Measurements from ENCODE around the gene PPFIBP2.

The PPFIBP2 gene

DNA sequence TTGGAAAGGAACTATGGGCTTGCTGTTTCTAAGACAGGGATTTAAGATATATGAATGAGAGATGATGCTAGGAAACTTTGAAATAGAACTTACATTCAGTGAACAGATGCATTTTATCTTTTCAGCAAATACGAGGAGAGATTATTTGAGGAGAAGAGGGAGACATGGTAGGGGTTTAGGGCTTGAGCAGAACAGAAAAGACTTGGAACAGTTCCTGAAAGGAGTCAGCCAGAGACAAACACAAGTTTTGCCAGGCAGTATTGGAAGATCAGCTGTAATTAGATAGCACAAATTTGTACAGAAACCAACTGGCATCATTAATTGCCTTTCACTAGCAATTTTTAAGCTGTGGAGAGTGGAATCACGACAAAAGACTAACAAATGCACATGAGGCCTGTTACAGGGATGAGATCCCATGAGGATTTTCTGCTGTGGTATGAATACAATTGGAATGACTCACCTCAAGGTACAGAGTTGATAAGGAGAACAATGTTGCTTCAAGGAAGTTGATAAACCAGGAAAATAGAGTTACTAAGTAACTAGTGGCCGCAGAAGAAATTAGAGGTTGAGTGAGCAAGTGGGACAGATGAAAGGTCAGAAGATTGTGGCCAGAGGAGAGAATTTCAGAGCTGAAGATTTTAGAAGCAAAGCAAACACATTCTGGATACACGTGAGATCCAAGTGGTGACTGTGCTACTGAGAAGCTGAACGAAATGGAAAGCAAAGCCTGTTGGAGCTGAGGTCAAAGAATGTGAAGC lies 91.6 kb downstream of the PPFIBP2 start:
- DNase-seq, result no peak

DNA sequence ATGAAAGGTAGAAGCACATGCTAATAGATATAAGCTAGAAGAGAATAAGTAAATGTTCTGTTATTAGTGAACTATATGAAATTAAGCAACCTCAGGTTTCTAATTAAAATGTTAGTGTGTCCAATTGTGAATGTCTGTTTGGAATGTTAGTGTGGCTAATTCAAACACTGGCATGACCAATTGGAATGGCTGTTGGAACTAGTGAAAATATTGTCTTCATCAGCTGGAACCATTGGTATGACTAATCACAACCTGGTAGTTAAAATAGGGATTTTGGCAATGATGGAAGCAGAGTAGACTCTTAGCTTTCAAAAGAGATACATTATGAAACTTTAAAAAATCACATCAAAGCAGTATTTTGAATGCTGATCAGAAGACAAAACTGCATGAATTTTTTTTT lies 92.7 kb downstream of the PPFIBP2 start:
- no peak for DNase-seq

DNA sequence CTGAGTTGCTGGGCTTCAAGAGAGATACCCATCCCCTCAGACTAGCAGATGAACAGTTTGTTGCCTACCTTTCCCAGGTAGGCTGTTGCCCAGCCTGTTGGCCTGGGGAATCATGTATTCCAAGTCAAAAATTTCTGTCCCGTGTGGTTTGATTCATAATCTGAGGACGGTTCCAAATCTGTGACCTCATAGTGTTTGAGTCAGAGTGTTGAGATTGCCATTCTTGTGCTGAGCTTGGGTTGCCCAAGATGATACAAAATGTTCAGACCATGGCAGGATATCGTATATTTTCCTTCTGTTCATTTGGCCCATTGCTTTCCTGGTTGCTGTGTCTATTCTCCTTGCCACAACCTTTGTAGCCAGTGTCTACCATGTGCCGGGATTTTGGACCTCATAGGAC lies 95.2 kb downstream of the PPFIBP2 start:
- DNase-seq, result no peak

DNA sequence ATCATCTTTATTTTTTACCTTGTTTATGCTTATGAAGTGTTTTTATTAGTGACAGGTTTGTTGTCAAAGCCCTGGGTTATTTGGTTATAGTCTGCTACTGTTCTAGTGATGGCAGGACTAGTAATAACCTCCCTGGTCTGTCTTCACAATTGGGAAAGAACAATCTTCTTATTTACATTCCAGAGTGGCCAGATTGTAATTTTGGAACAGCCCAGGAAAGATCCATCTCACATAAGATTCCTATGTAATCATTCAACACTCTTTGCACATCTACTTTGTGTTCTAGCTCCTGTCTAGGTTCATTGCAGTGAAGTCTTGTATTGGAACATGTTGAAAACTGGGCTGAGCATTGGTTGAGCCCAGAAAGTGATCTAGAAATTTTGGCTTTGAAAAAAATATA lies 95.7 kb downstream of the PPFIBP2 start:
- DNase-seq, result no peak

DNA sequence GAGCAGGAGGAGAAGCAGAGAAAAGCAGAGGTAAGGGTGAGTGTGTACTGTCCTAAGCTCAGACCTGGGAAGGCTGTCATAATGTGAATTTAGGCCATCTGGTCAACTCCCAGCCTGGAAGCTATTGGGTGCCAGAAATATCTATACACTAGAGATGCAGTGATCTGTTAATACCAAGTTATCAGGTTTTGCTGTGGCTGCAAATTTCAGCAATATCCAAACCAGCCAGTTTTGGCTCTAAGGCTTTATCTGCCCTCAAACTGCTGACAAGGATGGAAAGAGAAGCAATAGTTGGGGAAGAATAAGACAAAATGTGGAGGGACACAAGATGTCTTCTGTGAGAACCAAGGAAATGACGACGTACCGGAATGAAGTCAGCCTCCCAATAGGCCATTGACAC lies 96.6 kb downstream of the PPFIBP2 start:
- DNase-seq, result no peak

DNA sequence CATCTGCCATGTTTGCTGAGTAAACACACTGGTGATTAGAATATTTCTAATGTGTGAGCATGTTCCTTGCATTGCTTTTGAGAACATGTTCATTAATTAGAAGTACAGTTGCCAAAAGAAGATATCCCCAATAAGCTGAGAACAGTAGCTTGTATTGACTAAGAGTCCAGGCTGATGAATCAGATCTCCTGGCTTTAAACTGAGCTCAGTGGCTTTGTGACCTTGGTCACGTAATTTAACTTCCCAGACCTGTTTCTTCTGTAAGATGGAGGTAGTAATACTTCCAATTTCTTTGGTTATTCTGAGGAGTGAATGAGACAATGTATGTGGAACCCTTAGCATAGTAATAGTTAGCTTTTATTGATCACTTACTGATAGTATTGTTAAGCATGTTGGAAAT lies 97.6 kb downstream of the PPFIBP2 start:
- no peak for DNase-seq

DNA sequence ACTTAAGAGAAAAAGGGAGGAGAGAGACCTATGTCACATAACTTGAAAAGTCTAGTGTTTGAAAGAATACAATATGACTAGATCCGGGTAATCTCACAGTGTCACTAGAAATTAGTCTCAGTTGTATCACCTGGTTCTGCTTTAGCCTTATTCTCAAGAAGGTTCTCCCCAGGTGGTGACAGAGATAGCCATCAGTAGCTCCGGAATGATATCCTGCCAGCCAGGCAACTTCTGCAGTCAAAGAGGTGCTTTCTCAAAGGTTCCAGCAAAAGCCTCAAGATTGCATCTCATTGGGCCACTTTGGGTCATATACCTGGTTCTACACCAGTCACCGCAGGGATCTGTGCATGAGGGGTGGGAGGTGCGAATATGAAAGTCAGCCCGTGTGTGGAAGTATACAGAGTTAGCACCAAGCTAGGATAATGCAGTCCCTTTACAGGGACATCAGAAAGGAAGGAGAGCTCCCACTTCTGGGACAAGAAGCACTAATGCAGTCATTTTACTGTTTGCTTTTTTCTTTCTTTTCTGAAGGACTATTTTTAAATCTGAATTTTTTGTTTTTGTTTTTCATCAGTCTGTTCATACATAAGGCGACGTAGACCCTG lies 98.4 kb downstream of the PPFIBP2 start:
- no peak for DNase-seq

DNA sequence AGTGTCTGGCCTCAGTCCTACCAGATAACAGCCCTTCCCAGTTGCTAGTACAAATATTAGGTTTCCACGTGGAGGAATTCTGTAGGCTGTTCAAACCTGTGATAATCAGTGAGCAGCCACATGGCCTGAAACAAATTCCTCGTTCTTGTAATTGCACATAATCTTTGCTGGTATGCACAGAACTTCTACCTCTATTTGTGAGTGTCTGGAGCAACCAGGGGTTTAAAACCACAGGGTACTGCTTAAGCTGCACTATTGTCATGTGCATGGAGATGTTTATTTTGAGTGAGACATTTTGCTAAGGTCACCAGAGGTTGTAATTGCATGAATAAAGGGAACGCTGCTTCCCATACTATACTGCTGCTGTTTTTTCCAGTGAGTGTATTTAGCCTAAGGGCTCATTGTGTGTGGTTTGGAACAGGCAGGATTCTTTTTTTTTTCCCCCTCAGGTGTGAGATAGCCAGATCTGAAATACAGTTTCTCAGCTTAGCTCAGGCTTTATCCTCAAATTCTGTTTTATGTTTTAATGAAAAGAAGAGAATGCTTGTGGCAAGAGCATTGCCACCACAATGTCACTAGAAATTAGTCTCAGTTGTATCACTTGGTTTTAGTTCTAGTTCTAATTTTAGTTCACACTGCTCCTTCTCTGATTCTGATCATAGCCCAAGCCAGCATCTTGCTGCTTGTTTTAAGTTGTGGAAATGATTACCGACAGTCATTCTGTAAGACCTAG lies 99.0 kb downstream of the PPFIBP2 start:
- DNase-seq, result no peak

DNA sequence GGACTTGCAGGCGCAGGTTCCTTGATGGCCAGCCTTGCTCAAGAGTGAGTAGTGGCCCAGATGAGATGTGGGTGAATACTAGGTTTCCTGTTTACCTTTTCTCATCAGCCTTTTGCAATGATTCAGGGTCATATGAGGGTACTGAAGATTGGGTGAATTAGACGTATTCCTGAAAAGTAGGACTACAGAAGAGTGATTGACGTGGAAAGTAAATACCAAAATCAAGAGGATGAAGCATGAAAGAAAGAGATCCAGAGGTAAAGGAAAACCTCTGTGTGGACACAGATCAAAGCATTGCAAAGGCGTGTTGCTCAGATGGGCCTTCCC lies 99.6 kb downstream of the PPFIBP2 start:
- no peak for DNase-seq

DNA sequence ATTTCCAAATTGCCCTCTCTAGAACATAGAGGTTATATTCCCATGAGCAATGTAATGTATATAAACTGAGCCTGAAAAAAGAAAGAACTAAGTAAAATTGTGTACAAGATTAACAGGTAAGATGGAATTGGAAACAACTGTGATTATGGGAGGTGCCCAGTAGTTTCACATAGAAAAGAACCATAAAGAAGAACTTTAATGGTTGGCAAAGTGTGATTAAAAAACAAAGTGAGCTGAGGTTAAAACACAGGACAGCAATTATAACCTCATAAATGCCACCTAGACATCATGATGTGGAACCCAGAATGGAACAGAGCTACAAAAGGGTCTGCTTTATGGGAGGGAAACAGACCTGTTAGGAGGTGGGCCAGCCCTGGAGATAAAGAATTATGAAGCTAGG lies 100.9 kb downstream of the PPFIBP2 start:
- no peak for DNase-seq

DNA sequence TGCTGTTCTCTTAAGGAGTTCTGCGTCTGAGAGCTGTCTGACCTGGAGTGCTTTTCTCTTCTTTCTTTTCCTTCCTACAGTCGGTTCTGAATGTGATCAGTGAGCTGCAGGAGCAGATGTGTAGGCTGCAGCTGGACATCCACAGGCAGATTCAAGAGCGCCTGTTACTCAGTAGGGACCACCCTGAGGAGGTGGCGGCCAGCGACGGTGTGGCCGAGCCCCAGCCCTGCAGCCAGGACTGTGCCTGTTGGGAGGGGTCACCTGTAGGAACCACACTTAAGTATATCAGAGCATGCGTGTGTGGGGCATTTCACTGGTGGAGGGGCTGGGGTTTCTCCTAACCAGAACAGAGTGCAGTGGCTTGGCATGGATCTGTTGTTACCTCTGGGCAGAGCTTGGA lies 103.2 kb downstream of the PPFIBP2 start:
- no peak for DNase-seq

DNA sequence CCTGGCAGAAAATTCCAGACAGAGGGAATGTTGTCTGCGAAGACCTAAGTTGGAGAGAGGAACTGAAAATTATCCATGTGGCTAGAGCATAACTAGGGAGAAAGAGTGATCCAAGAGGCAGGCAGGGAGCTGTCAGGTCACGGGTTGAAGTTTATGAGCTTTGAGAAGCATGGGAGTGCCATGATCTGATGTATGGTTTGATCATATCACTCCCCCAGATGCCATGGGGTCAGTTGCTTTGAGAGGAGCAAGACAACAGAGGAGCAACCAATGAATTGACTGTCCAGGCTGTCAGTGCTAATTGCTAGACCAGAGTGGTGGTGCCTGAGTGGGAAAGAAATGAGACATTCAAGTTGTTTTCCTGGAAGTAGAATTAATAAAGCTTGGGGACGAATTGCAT lies 105.5 kb downstream of the PPFIBP2 start:
- no peak for DNase-seq

DNA sequence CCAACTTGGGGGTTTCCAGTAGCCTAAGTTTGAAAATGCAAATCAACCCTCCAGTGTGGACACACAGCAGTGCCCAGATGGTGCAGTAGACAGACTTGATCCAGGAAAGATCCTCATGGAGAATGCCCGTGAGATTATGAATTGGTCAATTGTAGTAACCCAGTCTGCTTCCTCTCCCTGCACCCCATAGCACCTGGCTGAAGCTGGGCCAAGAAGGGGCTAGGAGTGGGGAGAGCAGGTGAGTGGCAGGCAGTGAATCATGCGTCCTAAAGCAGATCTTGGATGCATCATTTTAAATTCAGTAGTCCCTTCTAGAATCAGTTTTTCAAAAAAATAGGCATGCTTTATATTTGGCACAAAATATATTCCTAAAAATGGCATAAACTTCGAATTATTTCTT lies 107.3 kb downstream of the PPFIBP2 start:
- no peak for DNase-seq

DNA sequence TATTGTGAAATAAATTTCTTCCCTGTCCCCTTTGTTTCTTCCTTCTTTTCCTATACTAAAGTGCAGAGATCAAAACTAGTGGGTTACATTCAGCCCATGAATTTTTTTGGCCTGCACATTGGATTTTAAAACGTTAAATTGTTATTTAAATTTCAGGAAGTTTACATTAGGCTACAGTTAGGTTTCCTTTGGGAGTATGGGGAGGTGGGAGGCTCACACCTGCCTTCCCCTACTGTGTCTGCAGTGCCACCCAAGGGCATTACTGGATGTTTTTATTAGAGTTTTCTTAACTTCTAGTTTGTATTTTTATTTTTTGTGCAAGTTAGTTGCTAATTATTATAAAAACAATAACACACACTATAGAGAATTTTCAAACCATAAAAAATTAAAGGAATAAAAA lies 107.8 kb downstream of the PPFIBP2 start:
- no peak for DNase-seq

DNA sequence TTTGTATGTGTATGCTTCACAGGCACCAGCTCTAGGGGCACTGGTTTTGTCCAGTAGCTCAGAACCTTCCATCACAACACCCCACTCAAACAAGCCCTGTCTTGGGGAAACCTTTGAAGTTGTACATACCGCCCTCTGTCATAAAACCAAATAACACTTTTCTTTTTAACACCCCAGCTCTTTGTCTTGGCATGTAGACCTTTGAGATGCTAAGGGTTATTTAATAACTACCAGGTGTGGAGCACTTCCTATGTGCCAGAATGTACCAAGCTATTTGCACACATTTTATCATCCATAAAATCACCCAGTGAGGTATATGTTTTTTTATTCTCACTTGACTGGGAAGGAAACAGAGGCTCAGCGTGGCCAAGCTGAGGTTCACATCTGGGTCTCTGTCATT lies 108.9 kb downstream of the PPFIBP2 start:
- no peak for DNase-seq

DNA sequence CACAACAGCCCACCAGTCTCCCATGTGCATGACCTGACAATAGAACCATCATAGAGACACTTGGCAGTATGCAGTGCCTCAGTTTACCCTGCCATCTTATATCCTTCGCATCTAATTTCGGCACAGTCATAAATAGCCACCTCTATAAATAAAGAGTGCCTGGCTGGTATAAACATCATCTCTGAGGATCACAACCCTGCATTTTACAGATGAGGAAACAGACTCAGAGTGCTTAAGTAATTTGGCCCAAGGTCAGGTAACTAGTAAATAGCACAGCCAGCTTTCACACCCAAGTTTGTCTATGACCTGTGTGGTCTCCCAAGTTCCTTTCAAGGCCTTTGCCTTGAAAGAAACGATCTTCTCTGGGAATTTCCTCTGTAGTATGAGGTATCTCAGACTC lies 114.9 kb downstream of the PPFIBP2 start:
- no peak for DNase-seq

DNA sequence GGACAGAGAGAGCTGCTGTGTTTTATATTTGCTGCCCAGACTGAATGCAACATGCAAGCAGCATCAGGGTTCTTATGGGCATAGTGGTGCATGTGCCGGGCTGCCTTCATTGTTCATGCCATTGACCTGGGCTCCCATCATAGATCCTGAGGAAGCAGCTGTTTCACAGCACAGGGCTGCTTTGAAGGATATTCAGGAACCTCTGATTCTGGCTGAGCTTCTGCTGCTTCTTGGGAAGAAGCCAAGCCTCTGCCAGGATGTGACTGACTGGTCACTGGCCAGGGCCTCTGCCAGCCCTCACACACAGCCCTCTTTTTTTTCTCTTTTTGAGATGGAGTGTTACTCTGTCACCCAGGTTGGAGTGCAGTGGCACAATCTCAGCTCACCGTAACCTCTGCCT lies 116.2 kb downstream of the PPFIBP2 start:
- no peak for DNase-seq

DNA sequence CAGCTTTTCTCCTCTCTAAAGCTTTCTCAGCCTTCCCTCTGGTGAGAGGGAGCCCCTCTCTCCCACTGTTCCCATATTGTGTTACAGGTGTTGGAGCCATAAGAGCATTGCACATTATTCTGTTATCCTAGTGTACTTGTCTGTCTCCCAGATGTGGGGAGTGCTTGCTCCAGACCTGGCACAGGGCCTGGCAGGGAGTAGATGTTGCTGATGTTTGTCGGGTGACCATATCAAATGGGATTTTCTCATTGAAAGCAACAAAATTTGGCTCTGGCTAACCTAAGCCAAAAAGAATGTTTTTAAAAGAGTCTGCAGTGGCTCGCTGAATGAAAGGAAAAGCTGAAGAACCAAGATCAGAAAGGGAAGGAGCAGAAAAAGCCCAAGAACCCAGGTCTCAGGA lies 118.4 kb downstream of the PPFIBP2 start:
- no peak for DNase-seq

DNA sequence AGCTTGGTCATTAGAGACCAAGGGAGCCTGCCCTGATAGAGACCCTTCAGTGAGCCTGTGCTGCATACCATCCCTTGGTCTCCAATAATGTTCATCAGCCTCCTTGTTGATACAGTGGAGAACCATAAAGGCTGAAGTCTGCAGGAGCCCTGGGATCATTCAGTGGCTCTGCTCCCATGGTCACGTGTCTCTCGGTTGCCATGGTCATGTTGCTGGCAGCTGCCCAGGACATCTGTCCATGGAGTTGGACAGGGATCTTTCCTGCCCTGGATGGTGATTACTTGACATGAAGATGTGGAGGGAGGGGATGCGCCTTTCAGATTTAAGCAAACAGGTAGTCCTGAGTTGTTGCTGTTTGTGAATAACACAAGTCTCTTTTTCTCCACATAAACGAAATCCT lies 121.3 kb downstream of the PPFIBP2 start:
- DNase-seq, result no peak

DNA sequence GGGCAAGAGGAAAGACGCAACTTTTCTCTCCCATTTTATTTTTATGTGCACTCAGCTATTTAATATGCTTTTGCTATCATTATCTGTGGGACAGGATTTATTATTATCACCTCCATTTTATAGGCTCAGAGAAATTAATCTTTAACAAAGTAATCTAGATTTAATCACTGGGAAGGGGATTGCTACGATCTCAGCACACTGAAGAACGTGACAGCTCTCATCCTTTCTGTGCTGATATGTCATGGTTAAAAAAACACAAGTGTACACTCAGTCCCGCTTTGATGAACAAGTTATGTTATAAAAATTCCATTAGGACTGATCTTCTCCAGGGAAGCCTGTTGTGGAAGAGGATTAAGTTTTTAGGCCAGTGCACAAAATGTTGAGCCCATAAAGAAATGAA lies 121.9 kb downstream of the PPFIBP2 start:
- no peak for DNase-seq

DNA sequence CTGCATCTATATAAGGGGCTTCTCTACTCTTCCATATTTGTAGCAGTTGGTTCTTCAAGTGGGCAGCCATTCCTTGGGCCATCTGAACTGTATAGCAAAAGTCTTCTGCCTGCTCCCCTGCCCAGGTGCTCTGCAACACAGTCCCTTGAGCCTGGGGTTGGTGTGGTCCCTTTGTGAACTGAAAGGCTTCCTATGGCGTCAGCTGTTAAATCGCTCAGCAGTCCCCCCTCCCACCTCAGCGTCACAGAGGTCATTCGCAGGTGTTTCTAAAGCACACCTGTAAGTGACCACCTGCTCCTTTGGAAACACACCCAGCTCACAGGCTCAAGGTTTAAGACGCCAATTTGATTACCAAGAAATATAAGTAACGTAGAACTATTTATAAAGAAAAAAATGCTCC lies 122.6 kb downstream of the PPFIBP2 start:
- no peak for DNase-seq

DNA sequence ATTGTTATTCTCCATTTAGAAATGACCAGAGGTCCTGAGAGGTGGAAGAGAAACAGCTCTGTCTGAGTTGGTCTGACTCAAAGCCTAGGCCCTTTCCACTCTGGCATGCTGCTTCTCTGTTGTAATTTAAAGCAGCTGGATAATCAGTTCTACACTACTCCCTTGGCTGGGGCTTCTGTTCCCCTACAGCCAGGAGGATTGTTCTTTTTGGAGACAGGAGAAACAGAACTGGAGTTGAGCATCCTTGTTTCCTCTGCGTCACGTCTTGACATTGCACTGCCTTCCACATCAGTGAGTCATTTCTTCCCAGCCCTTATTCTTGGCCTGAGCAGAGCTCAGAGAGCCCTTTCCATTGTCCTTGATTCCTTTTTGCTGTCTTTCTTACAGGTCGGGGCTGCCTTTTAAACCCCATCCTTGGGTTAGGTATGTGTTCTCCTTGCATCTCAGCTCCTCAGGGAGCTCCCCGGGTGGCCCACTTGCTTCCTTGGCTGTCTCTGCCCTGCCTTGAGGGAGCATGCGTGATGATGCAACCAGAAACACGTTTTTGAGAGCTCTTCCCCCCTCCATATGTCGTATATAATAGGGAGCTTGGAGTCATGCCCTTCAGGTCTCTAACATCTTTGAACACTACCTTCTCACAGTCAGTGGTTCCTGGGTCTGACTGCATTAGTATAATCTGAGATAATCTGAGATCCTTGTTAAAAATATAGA lies 123.8 kb downstream of the PPFIBP2 start:
- no peak for DNase-seq

DNA sequence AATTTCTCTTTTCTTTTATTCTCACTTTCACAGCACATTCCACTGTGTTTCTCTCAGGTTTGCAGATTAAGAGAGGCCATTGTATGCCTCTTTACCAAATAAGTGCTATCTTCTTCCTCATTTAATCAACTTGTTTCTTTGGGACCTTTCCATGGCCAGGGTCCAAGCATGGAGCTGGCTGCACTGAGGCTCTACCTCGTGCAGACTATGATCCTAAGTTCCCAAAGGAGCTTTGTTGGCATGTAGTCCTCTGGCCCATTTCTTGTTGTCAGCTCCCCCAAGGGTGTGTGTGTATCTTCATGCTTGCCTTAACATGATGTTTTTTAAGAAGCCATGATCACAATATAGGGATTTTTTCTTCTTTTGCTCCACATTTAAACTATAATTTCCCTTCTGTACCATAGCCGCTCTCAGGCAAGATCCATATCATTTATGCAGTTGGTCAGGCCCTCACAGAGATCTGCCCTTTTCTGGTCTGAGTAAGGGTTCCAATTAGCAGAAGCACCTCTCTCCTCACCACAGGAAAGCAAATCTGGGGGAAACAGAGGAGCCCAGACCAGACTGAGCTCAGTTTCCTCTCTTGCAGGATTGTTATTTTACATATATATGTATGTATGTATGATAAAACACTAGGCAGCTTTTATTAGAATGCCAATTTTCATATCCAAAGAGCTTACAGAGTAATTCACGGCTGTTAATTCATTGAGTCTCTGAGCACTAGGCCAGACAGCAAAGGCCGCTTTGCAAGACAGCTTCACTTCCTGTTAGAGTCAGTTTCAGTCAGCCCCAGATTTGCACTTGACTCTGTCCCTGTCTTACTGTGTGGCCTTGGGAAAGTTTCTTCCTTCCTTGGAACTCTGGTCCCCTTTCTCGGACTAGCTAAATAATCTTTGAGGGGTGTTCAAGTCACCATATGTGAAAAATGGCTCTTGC lies 125.2 kb downstream of the PPFIBP2 start:
- DNase-seq, result no peak
